ENCODE measurements around the gene MYH14.
A peak's percentile ranks its signal among the peaks of the same experiment; 100 is the strongest.

The MYH14 gene

DNA sequence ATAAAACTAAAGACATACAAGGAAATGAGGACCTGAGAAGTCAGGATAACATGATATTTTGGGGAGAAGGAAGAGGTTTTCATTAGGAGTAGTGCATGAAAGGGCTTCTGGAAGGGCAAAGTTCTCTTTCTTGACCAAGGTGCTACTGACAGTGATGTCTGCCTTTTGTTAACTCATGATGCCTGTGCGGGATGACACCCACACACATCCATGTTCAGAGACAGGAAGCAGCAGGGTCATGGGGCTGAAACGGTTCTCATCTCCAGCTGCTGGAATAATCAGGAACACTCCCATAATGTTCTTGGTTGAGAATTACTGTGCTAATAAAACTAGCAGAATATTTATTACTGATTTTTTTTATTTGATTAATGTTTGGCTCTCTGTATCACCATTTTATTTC is 96.6 kb downstream of the MYH14 start:
- peak; percentile 58 to 78 (median 72) for DNase-seq

DNA sequence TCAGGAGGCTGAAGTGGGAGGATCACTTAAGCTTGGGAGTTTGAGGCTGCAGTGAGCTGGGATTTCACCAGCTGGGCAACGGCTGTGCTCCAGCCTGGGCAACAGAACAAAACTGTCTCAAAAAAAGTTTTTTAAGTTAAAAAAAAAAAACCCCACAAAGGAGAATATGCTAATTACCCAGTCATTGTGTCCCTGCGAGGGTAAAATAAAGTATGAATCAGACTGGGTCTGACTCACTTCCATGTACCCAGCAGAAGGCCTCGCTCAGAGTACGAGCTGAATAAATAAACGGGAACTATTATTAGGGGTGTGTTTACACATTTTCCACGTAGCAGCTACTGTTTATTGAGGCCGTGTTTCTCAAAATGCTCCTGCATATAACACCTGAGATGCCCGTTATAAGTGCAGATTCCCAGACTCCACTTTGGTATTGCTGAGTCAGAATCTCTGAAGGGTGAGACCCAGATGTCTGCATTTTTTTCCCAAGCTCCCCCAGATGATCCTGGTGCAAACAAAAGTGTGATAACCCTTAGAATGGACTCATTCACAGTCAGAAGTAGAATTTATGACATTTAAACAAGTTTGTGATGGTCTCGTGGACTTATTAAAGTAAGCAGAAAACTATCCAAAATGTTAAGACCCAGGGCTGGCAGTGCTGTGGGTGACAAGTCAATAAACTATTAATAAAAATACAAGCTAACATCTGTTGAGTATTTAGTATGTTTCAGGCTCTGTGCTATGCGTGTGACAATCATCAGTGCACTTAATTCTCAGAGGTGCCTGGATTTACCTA is 97.6 kb downstream of the MYH14 start:
- DNase-seq = peak; percentile 57 to 86 (median 76)

DNA sequence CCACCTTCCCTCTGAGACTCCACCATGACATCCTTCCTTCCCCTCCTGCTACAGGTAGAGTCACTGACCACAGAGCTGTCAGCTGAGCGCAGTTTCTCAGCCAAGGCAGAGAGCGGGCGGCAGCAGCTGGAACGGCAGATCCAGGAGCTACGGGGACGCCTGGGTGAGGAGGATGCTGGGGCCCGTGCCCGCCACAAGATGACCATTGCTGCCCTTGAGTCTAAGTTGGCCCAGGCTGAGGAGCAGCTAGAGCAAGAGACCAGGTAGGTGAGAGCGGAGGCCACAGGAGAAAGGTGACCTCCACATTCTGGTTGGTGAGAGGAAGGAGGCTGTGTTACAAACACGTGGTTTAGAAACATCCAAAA is 98.2 kb downstream of the MYH14 start:
- no peak for DNase-seq

DNA sequence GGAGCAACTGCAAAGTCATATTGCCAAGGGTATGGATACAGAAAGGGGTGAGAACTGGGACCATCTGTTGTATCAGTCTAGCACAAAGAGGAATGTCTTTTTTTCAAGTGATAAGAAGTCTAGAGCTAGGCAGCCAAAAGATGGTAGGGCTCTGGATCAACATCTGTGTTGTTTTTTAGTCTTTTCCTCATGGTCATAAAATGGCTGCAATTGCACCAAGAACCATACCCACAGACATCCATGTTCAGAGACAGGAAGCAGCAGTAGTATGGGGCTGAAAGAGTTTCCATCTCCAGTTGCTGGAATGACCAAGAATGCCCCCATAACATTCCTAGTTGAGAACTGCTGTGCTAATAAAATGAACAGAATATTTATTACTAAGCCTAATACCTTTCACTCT is 100.1 kb downstream of the MYH14 start:
- DNase-seq = no peak

DNA sequence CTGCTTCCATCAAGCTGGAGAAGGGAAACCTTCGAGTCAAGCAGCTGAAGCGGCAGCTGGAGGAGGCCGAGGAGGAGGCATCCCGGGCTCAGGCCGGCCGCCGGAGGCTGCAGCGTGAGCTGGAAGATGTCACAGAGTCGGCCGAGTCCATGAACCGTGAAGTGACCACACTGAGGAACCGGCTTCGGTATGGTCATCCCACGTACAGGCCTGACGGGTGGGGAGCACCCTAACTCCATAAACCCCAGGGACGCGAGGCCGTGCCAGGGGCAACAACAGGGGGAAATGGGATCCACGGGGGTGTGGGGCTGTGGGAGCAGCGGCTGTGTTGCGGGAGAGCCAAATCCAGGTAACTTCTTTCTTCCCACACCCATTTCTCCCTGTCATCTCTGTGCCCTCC is 105.6 kb downstream of the MYH14 start:
- DNase-seq = no peak

DNA sequence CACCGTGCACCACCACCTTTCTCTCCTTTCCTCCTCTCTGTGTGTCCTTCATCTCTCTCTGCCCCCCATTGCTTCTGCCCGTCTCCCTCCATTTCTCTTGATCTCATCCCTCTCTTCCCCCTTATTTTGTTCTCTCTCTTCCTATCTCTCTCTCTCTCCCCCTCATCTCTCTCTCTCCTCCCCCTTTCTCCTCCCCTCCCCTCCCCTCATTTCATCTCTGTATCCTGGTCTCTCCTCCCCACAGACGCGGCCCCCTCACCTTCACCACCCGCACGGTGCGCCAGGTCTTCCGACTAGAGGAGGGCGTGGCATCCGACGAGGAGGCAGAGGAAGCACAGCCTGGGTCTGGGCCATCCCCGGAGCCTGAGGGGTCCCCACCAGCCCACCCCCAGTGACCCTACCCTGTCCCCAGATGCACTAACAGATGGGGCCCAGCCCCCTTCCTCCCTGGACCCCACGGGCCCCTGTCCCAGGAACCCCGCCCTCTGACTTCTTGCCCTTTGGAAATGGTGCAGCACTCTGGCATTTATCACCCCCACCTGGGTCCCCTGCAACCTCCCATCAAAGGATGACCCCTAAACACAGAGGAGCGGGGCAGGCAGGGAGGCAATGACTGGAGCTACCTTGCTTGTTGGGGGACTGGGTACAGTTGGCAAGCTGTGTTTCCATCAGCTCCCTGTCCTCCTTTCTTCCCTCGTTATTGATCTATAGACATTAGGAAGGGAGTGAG is 106.1 kb downstream of the MYH14 start:
- no peak for DNase-seq

DNA sequence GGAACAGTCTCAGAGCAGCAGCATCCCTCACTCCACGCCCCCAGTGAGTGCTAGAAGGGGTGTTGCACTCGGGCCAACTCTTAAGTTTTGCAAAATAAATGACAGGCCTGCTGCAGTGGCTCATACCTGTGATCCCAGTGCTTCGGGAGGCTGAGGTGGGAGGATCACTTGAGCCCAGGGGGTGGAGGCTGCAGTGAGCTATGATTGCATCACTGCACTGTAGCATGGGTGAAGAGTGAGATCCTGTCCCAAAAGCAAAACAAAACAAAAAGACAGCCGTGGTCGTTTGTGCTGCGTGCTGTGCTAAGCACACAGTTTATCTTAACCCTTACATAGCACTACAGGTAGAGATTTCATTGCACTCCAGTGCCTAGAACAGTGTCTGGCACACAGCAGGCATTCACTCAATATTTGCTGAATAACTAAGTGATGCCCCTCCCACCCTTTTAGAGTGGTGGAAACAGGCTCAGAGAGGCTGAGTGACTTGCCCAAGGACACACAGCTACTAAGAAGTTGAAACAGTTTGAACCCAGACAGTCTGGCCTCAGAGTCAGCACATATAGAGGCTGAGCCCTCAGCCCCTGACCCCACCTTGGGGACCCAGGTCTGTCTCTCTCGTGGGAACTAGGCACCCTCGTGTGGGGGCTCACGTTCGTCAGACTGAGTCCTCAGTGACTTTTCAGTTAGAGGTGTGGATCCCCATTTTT is 107.5 kb downstream of the MYH14 start:
- DNase-seq = no peak

DNA sequence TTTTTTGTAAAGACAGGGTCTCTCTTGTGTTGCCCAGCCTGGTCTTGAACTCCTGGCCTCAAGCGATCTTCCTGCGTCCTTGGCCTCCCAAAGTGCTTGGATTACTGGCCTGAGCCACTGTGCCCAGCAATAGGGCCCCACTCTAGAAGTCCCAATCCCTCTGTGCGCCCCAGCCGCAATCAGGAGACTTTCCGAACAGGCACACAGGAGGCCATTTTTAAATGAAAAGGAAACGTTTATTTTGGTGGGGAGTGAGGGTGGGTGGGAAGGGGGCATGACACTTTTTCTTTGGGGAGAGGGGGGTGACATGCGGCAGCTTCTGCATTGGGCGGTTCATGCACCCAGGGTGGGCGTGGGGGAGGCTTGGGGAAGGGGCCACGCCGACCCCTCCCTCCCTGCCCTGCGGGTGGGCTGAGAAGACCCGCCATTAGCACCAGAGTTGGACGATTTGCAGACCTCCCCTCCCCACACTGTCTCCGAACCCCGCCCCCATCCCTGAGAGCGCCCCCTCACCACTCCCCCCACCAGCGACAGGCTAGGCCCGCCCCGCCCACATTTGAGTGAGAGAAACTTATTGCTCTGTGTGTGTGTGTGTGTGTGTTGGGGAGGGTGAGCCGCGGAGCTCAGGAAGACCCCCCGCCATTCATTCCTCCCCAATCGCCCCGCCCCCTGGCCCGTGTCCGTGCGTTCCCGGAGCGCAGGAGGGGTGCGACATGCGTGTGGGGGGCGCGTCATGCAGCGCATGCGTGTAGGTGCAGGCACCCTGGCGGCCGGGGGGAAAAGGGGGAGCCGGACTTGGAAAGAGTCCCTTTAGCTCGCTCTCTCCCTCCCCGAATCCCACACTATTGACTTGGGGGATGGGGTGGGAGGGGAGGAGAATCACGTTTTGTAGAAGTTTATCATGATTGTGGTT is 108.6 kb downstream of the MYH14 start:
- DNase-seq = peak in 1 of 4 experiments; percentile 33

DNA sequence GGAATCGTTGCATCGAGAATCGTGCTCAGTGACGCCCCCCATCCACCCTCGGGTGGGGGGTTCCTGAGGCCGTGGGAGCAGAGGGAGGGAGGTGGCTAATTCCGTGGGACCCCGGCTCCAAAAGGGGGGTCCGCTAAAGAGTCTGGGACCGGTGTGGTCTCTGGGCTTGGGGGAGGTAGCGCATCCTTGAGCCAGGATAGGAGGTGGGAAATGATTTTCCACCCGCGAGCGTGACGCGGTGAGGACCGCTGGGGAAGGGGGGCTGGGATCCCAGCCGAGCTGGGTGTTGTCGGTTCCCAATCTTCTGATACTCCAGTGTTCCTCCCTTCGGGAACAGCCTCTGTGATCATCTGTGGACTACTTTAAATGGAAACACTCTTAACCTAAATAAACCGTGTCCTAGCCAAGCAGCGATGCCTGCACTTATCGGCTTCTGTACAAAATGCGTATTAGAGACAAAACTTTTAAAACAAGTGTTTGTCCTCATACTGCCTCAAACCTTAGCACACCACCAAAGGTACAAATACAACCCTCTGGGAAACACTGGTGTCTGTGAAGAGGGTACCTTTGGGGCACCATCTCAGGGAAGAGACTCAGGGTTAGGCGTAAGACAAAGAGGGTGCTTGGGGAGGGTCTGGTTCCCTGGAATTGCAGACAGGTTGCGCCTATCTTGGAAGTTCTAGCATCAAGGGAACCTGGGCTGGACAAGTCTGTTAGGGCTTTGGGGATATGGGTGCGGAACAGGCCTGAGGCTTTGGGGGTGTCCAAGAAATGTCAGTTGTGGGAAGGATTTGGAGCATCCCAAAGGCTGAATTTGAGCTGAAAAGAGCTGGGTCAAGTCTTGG is 109.8 kb downstream of the MYH14 start:
- DNase-seq = no peak

DNA sequence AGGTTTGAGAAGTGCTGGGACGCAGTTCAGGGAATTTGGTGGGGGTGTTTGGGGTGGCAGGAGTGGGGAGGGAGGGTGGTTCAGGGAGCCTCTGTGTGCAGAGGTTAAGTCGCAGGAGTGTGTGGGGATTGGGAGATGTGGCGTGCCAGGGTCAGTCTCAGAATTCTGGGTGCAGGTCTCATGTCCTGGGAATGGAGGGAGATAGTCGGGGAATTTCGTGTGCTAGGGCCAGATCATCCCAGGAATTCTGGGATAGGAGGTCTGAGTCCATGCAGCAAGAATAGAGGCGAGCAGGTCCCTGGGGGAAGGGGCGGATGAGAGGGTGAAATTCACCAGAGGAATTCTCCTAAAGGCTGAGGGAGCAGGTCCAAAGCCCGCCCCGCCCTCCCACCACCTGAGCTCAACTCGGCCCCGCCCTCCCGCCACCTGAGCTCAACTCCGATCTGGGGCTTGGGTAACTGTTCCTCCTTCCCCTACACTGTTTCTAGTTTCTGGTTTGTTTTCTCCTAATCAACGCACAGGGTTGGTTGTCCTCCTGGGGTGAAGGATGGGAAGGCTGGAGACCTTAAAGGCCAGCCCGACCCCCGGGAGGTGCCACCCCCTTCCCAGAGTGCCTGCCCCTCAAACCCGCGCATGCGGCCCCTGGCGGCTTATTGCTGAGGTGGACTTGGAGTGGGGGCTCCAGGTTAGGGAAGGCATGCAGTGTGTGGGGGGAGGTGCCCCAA is 110.6 kb downstream of the MYH14 start:
- DNase-seq = no peak

DNA sequence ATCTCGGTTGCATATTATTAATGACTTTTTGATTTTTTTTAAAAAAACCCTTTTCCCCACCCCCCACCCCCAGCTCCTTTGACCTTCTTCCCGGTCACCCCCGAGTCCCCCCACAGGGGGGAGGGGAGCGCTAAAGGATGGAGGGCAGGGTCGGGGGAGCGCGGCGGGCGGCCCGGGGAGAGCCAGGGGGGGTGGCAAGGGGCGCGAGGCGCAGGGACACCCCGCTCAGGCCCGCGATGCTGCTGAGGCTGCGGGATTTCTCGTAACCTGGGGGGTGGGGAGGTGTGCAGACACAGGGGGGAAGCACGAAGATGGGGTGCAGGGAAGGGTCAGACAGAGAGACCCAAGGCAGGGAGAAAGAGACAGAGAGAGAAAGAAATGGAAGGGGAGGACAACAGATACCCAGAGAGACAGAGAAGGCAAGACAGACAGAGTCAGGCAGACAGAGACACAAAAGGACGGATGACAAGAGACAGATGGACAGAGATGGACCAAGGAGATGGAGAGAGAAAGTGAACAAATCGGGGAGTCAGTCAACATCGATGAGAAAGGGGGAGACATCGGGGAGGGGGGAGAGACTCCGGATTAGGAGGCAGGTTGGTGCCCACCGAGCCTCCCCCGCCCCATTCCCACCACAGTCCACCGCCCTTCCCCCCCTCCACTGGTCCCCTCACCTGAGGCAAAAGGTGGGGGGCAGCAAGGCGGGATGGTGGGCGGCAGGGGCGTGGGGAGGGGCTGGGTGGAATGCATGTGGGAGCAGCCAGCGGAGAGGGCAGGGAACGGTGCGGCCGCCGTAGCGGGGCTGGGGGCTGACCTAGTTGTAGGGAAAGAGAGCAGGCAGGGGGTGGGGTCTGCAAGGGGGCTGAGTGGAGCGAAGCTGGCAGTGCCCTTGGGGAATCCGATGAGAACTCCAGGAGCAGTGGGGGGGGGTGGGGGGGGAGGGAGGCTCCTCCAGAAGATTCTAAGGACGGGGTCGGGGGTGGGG is 111.6 kb downstream of the MYH14 start:
- no peak for DNase-seq

DNA sequence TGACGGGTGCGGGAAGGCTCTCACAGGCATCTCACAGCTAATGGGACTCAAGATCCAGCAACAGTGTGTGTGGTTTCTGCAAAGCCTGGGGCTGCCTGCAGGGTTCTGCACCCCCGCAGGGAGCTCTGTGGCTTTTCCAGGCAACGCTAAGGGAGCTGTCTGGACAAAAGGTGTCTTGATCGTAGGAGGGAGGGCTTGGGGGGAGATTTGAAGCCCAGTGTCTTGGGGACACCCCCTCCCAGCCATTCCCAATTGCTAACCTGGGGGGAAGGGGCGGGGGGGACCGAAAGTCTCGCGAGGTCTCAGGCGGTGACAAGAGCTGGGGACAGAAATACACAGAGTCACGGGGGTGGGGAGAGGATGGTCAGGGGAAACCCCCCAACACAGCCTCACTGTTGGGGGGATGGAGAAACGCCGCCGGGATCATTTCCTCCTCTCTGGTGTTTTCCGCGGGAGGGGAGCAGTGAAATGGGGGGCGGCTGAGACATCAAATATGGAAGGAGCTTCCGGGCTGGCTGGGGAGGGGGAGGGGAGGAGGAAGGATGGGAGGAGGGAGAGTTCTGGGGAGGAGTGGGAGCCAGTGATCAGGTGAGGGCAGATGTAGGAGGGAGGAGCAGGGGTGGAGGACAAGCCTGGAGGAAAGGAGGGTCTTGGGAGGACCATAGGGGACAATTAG is 112.5 kb downstream of the MYH14 start:
- DNase-seq = peak in 3 of 4 experiments; percentile 31 to 40 (median 32)

DNA sequence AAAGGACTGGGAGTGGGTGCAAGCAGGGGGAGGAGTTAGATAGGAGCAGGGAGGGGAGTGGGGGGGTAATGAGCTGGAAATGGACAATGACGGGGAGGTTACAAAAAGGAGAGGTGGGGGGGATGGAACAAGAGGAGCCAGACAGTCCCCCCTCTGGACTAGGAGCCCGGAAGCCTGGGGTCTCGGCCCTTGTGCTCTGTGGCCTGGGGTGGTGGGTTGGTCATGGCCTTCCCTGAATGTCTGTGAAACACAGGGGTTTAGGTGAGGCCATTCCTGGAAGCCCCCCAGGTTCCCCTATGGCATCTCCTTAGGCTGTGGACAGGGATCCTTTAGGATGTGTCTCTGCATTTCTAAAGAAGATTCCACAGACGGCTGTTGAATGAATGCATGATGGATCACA is 113.7 kb downstream of the MYH14 start:
- DNase-seq = no peak

DNA sequence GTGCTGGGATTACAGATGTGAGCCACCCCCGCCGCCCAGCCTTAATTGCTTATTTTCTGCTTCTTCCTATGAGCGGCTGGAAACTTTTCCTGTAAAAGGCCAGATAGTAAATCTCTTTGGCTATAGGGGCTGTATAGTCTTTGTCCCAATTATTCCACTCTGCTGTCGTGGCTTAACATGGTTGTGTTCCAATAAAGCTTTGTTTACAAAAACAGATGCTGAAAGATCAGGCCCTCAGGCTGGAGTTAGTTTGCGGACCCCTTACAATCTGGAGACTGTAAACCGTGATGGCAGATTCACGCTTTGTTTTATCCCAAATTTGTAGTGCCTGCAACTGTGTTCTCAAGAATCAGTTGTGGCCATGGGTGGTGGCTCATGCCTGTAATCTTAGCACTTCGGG is 115.0 kb downstream of the MYH14 start:
- no peak for DNase-seq

DNA sequence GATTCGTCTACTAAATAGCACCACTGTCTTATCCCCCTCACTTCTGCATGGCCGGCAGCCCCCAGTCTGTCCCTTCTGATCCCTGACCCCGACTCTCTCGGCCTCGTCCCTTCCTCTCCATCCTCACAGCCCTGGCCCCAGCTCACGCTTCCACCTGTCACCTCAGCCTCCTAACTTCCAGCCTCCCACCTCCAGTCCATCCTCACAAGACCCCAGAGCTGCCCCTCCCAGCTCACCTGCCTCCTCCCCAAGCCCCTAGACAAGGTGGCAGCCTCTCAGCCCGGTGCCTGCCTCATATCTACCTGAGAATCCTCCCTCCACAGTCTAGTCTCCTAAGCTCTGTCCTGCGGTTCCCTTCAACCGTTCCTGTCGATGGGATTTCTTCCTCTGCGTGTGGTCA is 115.7 kb downstream of the MYH14 start:
- no peak for DNase-seq

DNA sequence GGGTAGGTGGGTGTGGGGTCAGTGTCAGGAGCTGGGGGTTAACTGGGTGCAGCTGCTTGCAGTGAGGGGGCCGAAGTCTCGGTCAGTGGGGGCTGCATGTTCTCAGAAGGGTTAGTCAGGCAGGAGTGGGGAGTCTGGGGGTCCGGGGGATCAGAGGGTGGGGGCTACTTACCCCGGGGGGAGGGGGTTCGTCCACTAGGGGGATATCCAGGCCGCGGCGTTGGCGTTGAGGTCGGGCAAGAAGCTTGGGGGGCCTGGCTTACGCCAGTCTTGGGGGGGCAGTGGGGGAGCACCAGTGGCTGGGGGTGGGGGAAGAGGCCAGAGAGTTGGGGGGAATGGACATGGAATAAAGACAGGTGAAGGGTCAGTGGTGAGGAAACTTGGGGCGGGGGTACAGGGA is 116.6 kb downstream of the MYH14 start:
- DNase-seq = no peak

DNA sequence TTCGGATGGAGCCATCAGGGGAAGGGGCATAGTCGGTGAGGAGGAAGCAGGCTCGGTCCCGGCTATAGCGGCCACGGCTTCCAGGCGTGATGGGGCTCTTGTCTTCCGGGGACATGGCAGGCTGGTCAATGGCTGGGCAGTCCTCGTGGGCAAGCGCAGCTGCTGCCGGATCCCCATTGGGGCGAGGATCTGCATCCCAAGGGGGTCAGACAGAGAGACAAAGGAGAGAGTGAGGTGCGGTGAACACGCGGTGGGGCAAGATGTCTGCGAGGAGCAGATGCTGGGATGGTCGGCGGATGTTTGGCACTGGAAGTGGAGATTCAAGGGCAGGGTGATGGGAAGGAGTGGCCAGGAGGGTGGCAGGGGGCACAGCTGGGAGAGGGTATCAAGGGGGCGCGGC is 117.2 kb downstream of the MYH14 start:
- no peak for DNase-seq

DNA sequence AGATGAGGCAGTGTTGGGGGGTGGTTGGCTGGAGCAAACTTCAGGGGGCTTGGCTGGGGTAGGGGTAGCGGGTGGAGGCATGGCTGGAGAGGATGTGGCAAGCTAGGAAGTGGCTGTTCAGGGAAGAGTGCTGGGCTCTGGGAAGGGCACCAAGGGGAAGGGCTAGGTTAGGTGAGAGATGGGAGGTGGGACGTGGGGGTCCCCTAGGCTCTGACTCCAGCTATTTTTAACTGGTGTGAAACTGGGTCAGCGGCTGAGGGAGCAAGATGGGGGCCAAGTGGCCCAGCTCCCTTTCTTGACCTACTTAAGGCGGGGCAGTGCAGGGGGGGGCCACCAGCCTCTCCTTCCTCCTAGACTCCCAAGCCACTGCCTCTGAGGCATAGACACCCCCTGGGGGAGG is 118.4 kb downstream of the MYH14 start:
- DNase-seq = no peak

DNA sequence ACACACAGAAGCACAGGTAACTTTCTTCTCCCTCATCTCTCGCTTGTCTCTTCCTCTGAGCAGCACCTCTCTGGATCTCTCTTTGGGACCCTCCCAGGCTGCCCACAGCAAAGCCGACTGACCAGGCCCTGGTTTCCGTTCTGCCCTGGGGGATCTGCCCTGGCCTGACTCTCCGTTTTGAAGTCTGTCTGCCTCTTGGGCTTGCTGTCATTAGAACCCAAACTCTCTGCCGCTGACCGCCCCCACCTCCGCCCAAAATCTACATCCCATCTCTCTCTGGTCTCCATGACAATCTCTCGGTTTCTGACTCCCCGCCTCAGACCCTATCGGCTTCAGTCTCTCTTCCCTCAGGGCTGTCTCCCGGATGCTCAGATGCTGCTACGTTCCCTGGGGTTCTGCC is 118.8 kb downstream of the MYH14 start:
- no peak for DNase-seq
